Neural cell (in vitro differentiated cells): Measurements from ENCODE around the gene MS4A2.

Experiments used
- EP300 ChIP-seq: fragments of 450-650 bp; conservative IDR thresholded peaks from 2 replicates; pipeline ENCODE4 v1.6.1; 2014; ENCODE audit warnings: antibody characterized with exemption, mild to moderate bottlenecking, moderate library complexity; ENCODE audit not compliant: poor library complexity, severe bottlenecking
- EZH2 ChIP-seq: fragments of 200-600, 300-800 bp; shearing (Covaris generic), sonication (generic); IDR thresholded peaks from 2 replicates; pipeline ENCODE4 v1.6.1; 2014; ENCODE audit warnings: antibody characterized with exemption, low read length, borderline replicate concordance, mild to moderate bottlenecking; ENCODE audit not compliant: insufficient read depth, poor library complexity, severe bottlenecking
- MXI1 ChIP-seq: fragments of 450-650 bp; conservative IDR thresholded peaks from 2 replicates; pipeline ENCODE4 v1.6.1; 2014; ENCODE audit warnings: antibody characterized with exemption, mild to moderate bottlenecking; ENCODE audit not compliant: poor library complexity, severe bottlenecking
- POLR2AphosphoS5 ChIP-seq: IDR thresholded peaks from 2 replicates; pipeline ENCODE4 v1.6.1; 2012
- RAD21 ChIP-seq: fragments of 450-650 bp; conservative IDR thresholded peaks from 2 replicates; pipeline ENCODE4 v1.6.1; 2014; ENCODE audit warnings: antibody characterized with exemption, mild to moderate bottlenecking, moderate library complexity
- TF ChIP-seq, protein P1 (sequence below): fragments of 450-650 bp; IDR thresholded peaks from 2 replicates; pipeline ENCODE4 v1.5.1; 2014; ENCODE audit warnings: antibody characterized with exemption, mild to moderate bottlenecking, moderate library complexity; ENCODE audit not compliant: poor library complexity, severe bottlenecking
- TF ChIP-seq, protein P2 (sequence below): IDR thresholded peaks from 2 replicates; pipeline ENCODE4 v1.6.1; 2012; ENCODE audit warnings: borderline replicate concordance

DNA sequence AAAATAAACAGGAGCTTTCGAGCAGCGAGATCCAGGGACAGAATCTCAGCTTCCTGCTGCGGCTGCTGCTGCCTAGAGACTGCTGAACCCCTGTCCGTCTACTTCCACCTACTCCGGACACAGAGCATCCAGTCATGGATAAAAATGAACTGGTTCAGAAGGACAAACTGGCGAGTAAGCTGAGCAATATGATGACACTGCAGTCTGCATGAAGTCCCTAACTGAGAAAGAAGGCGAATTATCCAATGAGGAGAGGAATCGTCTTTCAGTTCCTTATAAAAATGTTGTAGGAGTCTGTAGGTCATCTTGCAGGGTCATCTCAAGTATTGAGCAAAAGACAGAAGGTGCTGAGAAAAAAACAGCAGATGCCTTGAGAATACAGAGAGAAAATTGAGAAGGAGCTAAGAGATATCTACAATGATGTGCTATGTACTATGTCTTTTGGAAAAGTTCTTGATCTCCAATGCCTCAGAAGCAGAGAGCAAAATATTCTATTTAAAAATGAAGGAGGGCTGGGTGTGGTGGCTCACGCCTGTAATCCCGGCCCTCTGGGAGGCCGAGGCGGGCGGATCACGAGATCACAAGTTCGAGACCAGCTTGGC is 11.1 kb upstream of the MS4A2 start:
- TF ChIP-seq EZH2, result no peak
- TF ChIP-seq, protein P1, sequence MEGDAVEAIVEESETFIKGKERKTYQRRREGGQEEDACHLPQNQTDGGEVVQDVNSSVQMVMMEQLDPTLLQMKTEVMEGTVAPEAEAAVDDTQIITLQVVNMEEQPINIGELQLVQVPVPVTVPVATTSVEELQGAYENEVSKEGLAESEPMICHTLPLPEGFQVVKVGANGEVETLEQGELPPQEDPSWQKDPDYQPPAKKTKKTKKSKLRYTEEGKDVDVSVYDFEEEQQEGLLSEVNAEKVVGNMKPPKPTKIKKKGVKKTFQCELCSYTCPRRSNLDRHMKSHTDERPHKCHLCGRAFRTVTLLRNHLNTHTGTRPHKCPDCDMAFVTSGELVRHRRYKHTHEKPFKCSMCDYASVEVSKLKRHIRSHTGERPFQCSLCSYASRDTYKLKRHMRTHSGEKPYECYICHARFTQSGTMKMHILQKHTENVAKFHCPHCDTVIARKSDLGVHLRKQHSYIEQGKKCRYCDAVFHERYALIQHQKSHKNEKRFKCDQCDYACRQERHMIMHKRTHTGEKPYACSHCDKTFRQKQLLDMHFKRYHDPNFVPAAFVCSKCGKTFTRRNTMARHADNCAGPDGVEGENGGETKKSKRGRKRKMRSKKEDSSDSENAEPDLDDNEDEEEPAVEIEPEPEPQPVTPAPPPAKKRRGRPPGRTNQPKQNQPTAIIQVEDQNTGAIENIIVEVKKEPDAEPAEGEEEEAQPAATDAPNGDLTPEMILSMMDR, result no peak
- TF ChIP-seq POLR2AphosphoS5, result no peak
- TF ChIP-seq, protein P2, sequence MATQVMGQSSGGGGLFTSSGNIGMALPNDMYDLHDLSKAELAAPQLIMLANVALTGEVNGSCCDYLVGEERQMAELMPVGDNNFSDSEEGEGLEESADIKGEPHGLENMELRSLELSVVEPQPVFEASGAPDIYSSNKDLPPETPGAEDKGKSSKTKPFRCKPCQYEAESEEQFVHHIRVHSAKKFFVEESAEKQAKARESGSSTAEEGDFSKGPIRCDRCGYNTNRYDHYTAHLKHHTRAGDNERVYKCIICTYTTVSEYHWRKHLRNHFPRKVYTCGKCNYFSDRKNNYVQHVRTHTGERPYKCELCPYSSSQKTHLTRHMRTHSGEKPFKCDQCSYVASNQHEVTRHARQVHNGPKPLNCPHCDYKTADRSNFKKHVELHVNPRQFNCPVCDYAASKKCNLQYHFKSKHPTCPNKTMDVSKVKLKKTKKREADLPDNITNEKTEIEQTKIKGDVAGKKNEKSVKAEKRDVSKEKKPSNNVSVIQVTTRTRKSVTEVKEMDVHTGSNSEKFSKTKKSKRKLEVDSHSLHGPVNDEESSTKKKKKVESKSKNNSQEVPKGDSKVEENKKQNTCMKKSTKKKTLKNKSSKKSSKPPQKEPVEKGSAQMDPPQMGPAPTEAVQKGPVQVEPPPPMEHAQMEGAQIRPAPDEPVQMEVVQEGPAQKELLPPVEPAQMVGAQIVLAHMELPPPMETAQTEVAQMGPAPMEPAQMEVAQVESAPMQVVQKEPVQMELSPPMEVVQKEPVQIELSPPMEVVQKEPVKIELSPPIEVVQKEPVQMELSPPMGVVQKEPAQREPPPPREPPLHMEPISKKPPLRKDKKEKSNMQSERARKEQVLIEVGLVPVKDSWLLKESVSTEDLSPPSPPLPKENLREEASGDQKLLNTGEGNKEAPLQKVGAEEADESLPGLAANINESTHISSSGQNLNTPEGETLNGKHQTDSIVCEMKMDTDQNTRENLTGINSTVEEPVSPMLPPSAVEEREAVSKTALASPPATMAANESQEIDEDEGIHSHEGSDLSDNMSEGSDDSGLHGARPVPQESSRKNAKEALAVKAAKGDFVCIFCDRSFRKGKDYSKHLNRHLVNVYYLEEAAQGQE, result no peak
- TF ChIP-seq RAD21, result no peak
- TF ChIP-seq EP300, result no peak
- TF ChIP-seq MXI1, result no peak
